Activated naive CD4-positive, alpha-beta T cell treated with anti-CD3 and anti-CD28 coated beads, Interleukin-2, amount 50 U/mL, for 16 hours (primary cell): ENCODE data around the gene DCAF12.
"Not testable (repeated sequence)": the region's sequence is repeated elsewhere in the genome, so short reads cannot be mapped to it uniquely, and the experiment has no call there.

Source experiments
- DNase-seq: peaks from one replicate; pipeline ENCODE4 v3.0.0-alpha.2; 2020

DCAF12 gene

GRCh38 chr9:34059281-34059680 is 67.2 kb downstream of the DCAF12 start:
- DNase-seq: no peak

DNA sequence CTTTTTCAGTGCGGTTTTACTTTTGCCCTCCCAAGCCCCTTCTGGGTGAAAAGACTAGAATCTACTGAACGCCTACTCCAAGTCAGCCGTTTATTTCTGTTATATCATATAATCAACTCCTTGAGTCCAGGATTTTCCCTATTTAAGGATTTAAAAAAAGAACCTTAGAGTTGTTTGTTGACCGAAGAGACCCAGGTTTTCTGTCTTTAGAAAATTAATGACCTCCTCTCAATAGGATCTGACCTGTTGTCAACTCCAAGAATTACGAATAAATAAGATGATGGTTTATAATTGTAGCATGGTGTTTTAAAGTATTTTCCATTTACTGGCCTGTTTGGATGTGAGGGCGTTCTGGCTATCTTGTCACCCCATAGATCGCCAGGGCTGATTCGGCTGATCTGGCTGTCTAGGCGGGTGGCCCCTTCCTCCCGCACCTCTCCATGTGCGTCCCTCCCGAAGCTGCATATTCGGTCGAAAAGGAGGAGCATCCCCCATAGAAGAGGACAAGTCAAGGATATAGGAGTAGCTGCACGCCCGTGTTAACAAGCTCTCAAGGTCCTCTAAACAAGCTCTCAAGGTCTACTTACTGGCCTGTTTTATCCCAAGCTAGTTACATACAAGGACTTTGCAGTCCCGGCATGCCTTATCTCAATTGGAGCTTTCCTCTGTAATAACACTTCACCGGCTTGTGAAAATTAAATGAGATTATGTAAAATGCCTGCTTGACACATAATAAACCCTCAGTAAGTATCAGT is 76.7 kb downstream of the DCAF12 start:
- DNase-seq: no peak

- DNase-seq: peak; percentile 97
These were observed 77.5 kb downstream of the DCAF12 start, which contains the start of gene UBAP2 for GRCh38 chr9:34048727-34049629. Gene UBAP2 (minus strand): TSS chr9:34048887. CDS start chr9:34017148, 31,739 bp downstream.

GRCh38 chr9:34047864-34048726 is 78.4 kb downstream of the DCAF12 start:
- DNase-seq: peak; percentile 56

GRCh38 chr9:34046784-34047379 is 79.6 kb downstream of the DCAF12 start:
- no peak for DNase-seq

- no peak for DNase-seq
These were observed 80.6 kb downstream of the DCAF12 start for GRCh38 chr9:34045903-34046302.

GRCh38 chr9:34042074-34042473 is 84.4 kb downstream of the DCAF12 start:
- DNase-seq: not testable (repeated sequence)

DNA sequence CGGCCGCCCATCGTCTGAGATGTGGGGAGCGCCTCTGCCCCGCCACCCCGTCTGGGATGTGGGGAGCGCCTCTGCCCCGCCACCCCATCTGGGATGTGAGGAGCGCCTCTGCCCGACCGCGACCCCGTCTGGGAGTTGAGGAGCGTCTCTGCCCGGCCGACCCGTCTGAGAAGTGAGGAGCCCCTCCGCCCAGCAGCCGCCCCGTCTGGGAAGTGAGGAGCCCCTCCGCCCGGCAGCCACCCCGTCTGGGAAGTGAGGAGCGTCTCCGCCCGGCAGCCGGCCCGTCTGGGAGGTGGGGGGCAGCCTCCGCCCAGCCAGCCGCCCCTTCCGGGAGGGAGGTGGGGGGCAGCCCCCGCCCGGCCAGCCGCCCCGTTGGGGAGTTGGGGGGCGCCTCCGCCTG is 87.6 kb downstream of the DCAF12 start:
- DNase-seq: not testable (repeated sequence)

DNA sequence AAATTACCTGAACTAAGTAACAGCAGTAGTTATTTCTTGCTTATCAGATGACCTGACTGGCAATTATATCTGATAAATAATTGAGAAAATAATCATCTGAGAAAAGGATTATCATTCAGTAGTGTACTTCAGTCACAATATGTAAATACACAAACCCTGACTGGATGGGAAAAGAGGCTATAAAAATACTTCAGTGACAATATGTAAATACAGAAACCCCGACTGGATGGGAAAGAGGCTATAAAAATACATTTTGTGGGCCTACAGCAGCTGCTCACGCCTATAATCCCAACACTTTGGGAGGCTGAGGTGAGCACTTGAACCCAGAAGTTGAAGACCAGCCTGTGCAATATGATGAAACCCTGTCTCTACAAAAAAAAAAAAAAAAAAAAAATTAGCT is 88.9 kb downstream of the DCAF12 start:
- no peak for DNase-seq

DNA sequence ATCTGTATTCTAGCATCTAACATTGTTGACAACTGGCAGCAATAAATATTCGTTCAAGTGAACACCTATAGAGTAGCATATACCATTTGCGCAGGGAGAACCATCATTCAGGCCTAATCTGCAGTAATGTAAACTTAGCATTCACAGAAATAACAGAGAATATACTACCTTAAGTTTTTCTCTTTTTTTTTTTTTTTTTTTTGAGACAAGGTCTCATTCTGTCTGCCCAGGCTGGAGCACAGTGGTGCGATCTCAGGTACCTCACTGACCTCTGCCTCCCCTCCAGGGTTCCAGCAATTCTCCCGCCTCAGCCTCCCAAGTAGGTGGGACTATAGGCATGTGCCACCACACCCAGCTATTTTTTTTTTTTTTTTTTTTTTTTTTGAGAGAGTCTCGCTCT is 89.9 kb downstream of the DCAF12 start:
- no peak for DNase-seq
